Esophagus squamous epithelium (tissue), 4 donors: ENCODE results near the gene SHF.

ENCODE experiments used
- CTCF ChIP-seq, 6 experiments: fragments of 450-650 bp in 4 of 6; fragments of 200-600 bp in 2 of 6; sonication (generic) in 2 of 6; IDR thresholded peaks; one replicate each; pipeline ENCODE4 v1.5.1; 2016 to 2019; ENCODE audit warnings: antibody characterized with exemption in 6 of 6, mild to moderate bottlenecking in 4 of 6, moderate library complexity in 4 of 6
- POLR2A ChIP-seq, 4 donors: fragments of 450-650 bp; IDR thresholded peaks; one replicate each; pipeline ENCODE4 v1.6.1; 2017; ENCODE audit warnings: antibody characterized with exemption in 4 of 4, mild to moderate bottlenecking in 4 of 4, moderate library complexity in 3 of 4

- no peak for TF ChIP-seq POLR2A (IDR thresholded peaks at IDR 0.05)
- no peak for TF ChIP-seq CTCF (IDR thresholded peaks at IDR 0.05)
Measured at GRCh38 chr15:45185069-45185779, 2.5 kb downstream of the SHF start.
